ENCODE measurements around the gene MAP3K21.
A peak's percentile ranks its signal among the peaks of the same experiment; 100 is the strongest.

The MAP3K21 gene
- total RNA-seq: 2.5 to 5.8 (median 4.2) reads per million in 4 donors

GRCh38 chr1:233327651-233328141, at the start of gene MAP3K21:
Gene MAP3K21 (plus strand): TSS chr1:233327724. CDS start chr1:233328029, 305 bp downstream.
- DNase-seq: no peak

- DNase-seq: no peak
These were observed 48.9 kb upstream of the MAP3K21 start for GRCh38 chr1:233278631-233279030.

GRCh38 chr1:233279971-233280370, 47.6 kb upstream of the MAP3K21 start:
- no peak for DNase-seq

GRCh38 chr1:233281711-233282581, 45.6 kb upstream of the MAP3K21 start:
- DNase-seq: peak in 2 of 5 donors; percentile 3 to 74

GRCh38 chr1:233282582-233282886, 45.0 kb upstream of the MAP3K21 start:
- DNase-seq: no peak

- no peak for DNase-seq
These were observed 37.8 kb upstream of the MAP3K21 start for GRCh38 chr1:233289676-233290075.

GRCh38 chr1:233290396-233291034, 37.0 kb upstream of the MAP3K21 start:
- no peak for DNase-seq

GRCh38 chr1:233293556-233294446, 33.7 kb upstream of the MAP3K21 start:
- no peak for DNase-seq

GRCh38 chr1:233294913-233295236, 32.6 kb upstream of the MAP3K21 start:
- DNase-seq: peak in 4 of 5 donors; percentile 14 to 61 (median 24)

- DNase-seq: peak; percentile 40 to 65 (median 52)
These were observed 32.1 kb upstream of the MAP3K21 start, which contains the start of gene PCNX2 for GRCh38 chr1:233295237-233295974. Gene PCNX2 (minus strand): TSS chr1:233295725. CDS start chr1:233295478, 247 bp downstream.

GRCh38 chr1:233295975-233296322, 31.6 kb upstream of the MAP3K21 start:
- no peak for DNase-seq

GRCh38 chr1:233299450-233299849, 28.1 kb upstream of the MAP3K21 start:
- no peak for DNase-seq

GRCh38 chr1:233300326-233300725, 27.2 kb upstream of the MAP3K21 start:
- no peak for DNase-seq

GRCh38 chr1:233304489-233305102, 22.9 kb upstream of the MAP3K21 start:
- peak in 1 of 5 donors; percentile 29 for DNase-seq

GRCh38 chr1:233313434-233314155, 13.9 kb upstream of the MAP3K21 start:
- no peak for DNase-seq

- no peak for DNase-seq
These were observed 11.7 kb upstream of the MAP3K21 start for GRCh38 chr1:233315718-233316301.

- DNase-seq: no peak
These were observed 11.1 kb upstream of the MAP3K21 start for GRCh38 chr1:233316473-233316872.

GRCh38 chr1:233319272-233319671, 8.3 kb upstream of the MAP3K21 start:
- DNase-seq: no peak

- DNase-seq: no peak
These were observed 7.5 kb upstream of the MAP3K21 start for GRCh38 chr1:233320023-233320422.

- DNase-seq: no peak
These were observed 3.8 kb upstream of the MAP3K21 start for GRCh38 chr1:233323718-233324117.

- DNase-seq: no peak
These were observed 1.2 kb upstream of the MAP3K21 start for GRCh38 chr1:233326319-233326718.

Measured in T-helper 1 cell (primary cell).